NT2/D1 (cell line): ENCODE measurements around the gene UBE3D.

Source experiments
- SUZ12 ChIP-seq: IDR thresholded peaks from 2 replicates; pipeline ENCODE4 v1.6.1; 2011; ENCODE audit not compliant: insufficient read length, insufficient read depth; ENCODE audit errors: extremely low read depth
- YY1 ChIP-seq: IDR thresholded peaks from 2 replicates; pipeline ENCODE4 v1.6.1; 2011; ENCODE audit not compliant: insufficient read length, insufficient read depth
- ZNF274 ChIP-seq: IDR thresholded peaks from 2 replicates; pipeline ENCODE4 v1.6.1; 2011; ENCODE audit warnings: mild to moderate bottlenecking, low read depth, low read length

- TF ChIP-seq SUZ12 = no peak
- no peak for TF ChIP-seq YY1
- TF ChIP-seq ZNF274 = no peak
Measured at GRCh38 chr6:83068616-83069015, 3.0 kb upstream of the UBE3D start.
